Esophagus squamous epithelium (tissue), 5 donors: ENCODE measurements around the gene NOL7. TPM values are rescaled to one million over a fixed set of nuclear protein-coding genes. Genes with fewer than 3 reads are reported as not detected.

Source experiments
- DNase-seq: peaks from one replicate; lab custom pipeline; 2025; lab: John Stamatoyannopoulos, UW
- H3K27ac ChIP-seq, 4 donors: fragments of 200-600 bp; sonication (generic); one replicate each; pipeline ENCODE4 v1.5.1; 2016 to 2019; ENCODE audit warnings: mild to moderate bottlenecking in 1 of 4
- H3K27me3 ChIP-seq, 4 donors: fragments of 200-600 bp; sonication (generic); 1 replicate in 3 of 4; 2 replicates in 1 of 4; pipeline versions ENCODE4 v1.5.1 to v1.6.0; 2017 to 2021; ENCODE audit warnings: antibody characterized with exemption in 1 of 4
- H3K36me3 ChIP-seq, 3 donors: fragments of 200-600 bp; sonication (generic); one replicate each; pipeline ENCODE4 v1.5.1; 2016 to 2019
- H3K4me1 ChIP-seq, 3 donors: fragments of 200-600 bp; sonication (generic); one replicate each; pipeline ENCODE4 v1.5.1; 2017 to 2019
- H3K4me3 ChIP-seq, 4 donors: fragments of 200-600 bp; sonication (generic); 1 replicate in 3 of 4; 2 replicates in 1 of 4; pipeline ENCODE4 v1.5.1; 2016 to 2019; ENCODE audit warnings: mild to moderate bottlenecking in 2 of 4, moderate library complexity in 1 of 4
- H3K9me3 ChIP-seq, 3 donors: fragments of 200-600 bp; sonication (generic); one replicate each; pipeline ENCODE4 v1.5.1; 2016 to 2019
- POLR2A ChIP-seq, 4 donors: fragments of 450-650 bp; IDR thresholded peaks; one replicate each; pipeline ENCODE4 v1.6.1; 2017; ENCODE audit warnings: antibody characterized with exemption in 4 of 4, mild to moderate bottlenecking in 4 of 4, moderate library complexity in 3 of 4
- WGBS, 2 donors: methylation state at CpG; one replicate each; pipeline ENCODE4 v1.1.5; 2018; 5-methylcytosine and 5-hydroxymethylcytosine counted together
- intact Hi-C: fragments of 100-400 bp; cut with DNase I; formaldehyde crosslinking; loops from one replicate; pipeline ENCODE4 v1.15.0; 2022
- total RNA-seq, 4 donors: library from RNA; depleted of rRNA; stranded (reverse); fragments of >200 nt; gene quantifications; one replicate each; pipeline ENCODE4 v1.1.0, GENCODE V29; 2016
- TF ChIP-seq, protein P1 (sequence below), 6 experiments: fragments of 450-650 bp in 4 of 6; fragments of 200-600 bp in 2 of 6; sonication (generic) in 2 of 6; IDR thresholded peaks; one replicate each; pipeline ENCODE4 v1.5.1; 2016 to 2019; ENCODE audit warnings: antibody characterized with exemption in 6 of 6, mild to moderate bottlenecking in 4 of 6, moderate library complexity in 4 of 6
- donor health status: DM: yes; HTN: yes; CAD: no.

The NOL7 gene
- total RNA-seq, 4 donors from 2014 or later, result 75.8 to 106 (median 92.4) TPM

DNA sequence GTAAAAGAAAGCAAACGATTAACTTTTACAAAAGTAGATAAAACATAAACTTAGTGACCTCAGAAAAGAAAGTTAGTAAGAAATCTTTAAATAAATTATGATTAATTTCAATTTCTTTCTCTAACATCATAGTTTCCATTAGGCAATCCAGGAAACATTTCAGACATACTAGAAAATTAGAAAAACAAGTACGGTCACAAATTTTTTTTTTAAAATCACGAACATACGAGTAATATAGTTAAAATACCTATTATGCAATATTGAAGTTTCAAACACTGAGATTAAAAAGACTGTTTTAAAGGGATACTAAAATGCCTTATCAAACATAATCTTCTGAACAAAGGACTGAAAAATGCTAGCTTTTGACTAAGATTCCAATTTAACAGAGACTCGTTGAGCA, 26.2 kb downstream of the NOL7 start:
- H3K27me3 ChIP-seq, result no peaks in the 10 kb centered on the region
- TF ChIP-seq POLR2A (IDR thresholded peaks at IDR 0.05), result no peak
- TF ChIP-seq, protein P1, sequence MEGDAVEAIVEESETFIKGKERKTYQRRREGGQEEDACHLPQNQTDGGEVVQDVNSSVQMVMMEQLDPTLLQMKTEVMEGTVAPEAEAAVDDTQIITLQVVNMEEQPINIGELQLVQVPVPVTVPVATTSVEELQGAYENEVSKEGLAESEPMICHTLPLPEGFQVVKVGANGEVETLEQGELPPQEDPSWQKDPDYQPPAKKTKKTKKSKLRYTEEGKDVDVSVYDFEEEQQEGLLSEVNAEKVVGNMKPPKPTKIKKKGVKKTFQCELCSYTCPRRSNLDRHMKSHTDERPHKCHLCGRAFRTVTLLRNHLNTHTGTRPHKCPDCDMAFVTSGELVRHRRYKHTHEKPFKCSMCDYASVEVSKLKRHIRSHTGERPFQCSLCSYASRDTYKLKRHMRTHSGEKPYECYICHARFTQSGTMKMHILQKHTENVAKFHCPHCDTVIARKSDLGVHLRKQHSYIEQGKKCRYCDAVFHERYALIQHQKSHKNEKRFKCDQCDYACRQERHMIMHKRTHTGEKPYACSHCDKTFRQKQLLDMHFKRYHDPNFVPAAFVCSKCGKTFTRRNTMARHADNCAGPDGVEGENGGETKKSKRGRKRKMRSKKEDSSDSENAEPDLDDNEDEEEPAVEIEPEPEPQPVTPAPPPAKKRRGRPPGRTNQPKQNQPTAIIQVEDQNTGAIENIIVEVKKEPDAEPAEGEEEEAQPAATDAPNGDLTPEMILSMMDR (IDR thresholded peaks at IDR 0.05), result no peak
- H3K36me3 ChIP-seq, result peaks cover 0 to 94% (median 15%) of the 10 kb centered on the region in 3 donors
- intact Hi-C loops, result no loop called here
- DNase-seq, result no peak
- 49 to 55% methylated on average over 5 of the region's 5 CpGs for WGBS, 2 donors
- no peaks in the 10 kb centered on the region for H3K9me3 ChIP-seq
- no peak overlapping the region for H3K4me3 ChIP-seq
- H3K27ac ChIP-seq, result no peak overlapping the region
- no peaks in the 10 kb centered on the region for H3K4me1 ChIP-seq

DNA sequence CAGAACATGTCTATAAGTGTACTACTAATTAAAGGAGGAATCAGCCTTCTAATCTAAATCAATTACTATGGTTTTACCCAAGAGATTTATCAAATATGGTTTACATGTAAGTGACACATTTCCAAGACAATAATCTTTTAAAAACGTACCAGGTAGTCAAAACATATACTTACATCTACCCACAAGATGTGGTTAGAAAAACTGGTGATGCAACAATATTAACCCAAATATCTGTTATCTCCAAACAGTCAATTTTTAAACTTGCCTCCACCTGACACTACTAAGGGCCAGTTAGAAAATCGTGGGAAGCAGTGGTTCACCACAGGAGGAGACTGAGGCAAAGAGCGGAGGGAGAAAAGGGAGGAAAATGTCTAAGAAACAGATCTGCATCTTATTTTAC, 28.0 kb downstream of the NOL7 start:
- H3K27ac ChIP-seq, result no peak overlapping the region
- no peaks in the 10 kb centered on the region for H3K4me1 ChIP-seq
- H3K27me3 ChIP-seq, result no peaks in the 10 kb centered on the region
- H3K36me3 ChIP-seq, result peaks cover 0 to 84% (median 9%) of the 10 kb centered on the region in 3 donors
- TF ChIP-seq, protein P1 (IDR thresholded peaks at IDR 0.05), result no peak
- no peak for TF ChIP-seq POLR2A (IDR thresholded peaks at IDR 0.05)
- intact Hi-C loops, result no loop called here
- 82 to 85% methylated on average over 3 of the region's 3 CpGs for WGBS, 2 donors
- no peak overlapping the region for H3K4me3 ChIP-seq
- no peaks in the 10 kb centered on the region for H3K9me3 ChIP-seq
- no peak for DNase-seq

DNA sequence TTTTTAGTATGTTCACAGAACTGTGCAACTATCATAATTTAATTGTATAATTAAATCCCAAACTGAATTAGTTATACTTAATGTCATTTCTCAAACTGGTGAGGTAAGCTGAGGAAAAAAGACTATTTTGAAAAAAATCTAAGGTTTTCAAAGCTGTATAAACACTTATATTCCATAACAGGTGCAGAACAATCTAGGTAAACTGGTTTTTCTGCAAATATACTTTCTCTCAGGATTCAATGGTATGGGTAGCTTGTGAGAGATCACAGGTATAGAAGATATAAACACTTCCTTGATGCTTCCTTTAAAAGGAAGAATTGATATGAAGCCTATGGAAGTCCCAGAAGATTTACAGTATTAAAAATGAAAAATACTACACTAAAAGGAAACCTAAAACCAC, 33.7 kb downstream of the NOL7 start:
- DNase-seq, result no peak
- no peak overlapping the region for H3K4me3 ChIP-seq
- H3K27ac ChIP-seq, result no peak overlapping the region
- H3K4me1 ChIP-seq, result no peaks in the 10 kb centered on the region
- H3K36me3 ChIP-seq, result peaks cover 0 to 60% (median 0%) of the 10 kb centered on the region in 3 donors
- TF ChIP-seq, protein P1 (IDR thresholded peaks at IDR 0.05), result no peak
- no peak for TF ChIP-seq POLR2A (IDR thresholded peaks at IDR 0.05)
- H3K9me3 ChIP-seq, result no peaks in the 10 kb centered on the region
- intact Hi-C loops, result no loop called here
- no peaks in the 10 kb centered on the region for H3K27me3 ChIP-seq

DNA sequence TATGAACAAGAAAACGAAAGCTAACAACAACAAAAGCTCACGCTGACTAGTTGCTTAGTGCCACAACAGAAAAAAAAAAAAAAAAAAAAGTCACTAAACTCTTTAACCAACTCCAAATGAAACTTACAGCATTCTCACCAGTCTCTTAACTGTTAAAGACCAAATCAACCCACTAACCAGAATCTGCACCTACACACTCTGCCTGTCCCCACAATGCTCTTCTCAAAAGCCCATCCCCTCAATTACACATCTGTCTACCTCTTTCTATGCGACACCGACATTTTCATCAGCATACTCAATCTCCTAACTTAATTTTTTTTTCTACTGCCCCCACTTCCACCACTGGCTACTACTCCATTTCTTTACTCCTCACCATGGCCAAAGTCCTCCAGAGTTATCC, 34.3 kb downstream of the NOL7 start:
- no peaks in the 10 kb centered on the region for H3K27me3 ChIP-seq
- H3K36me3 ChIP-seq, result peaks cover 0 to 59% (median 0%) of the 10 kb centered on the region in 3 donors
- no peak for DNase-seq
- H3K4me1 ChIP-seq, result no peaks in the 10 kb centered on the region
- H3K9me3 ChIP-seq, result no peaks in the 10 kb centered on the region
- intact Hi-C loops, result no loop called here
- TF ChIP-seq, protein P1 (IDR thresholded peaks at IDR 0.05), result no peak
- no peak for TF ChIP-seq POLR2A (IDR thresholded peaks at IDR 0.05)
- H3K27ac ChIP-seq, result no peak overlapping the region
- 85 to 98% methylated on average over 4 of the region's 4 CpGs for WGBS, 2 donors
- H3K4me3 ChIP-seq, result no peak overlapping the region

DNA sequence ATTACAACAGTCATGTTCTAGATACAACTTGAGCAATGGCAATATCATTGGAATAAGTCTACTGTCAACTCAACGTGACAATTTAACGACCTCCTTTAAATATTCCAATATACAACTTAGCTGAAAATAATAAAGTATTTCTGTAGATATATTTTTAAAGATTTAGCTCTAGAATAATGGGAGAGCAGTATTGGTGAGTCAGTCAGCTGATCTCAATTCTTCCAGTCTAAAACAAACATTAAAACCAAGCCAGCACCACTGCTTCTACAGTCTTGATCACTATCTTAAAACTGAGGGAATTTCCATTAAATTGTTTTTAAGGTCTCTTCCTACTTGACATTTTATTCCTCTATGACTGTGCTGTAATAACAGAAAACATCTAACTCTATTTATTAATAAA, 38.2 kb downstream of the NOL7 start:
- H3K4me1 ChIP-seq, result peaks cover 0 to 4% (median 0%) of the 10 kb centered on the region in 3 donors
- 88 to 90% methylated on average over 2 of the region's 2 CpGs for WGBS, 2 donors
- H3K36me3 ChIP-seq, result peaks cover 0 to 59% (median 0%) of the 10 kb centered on the region in 3 donors
- H3K27me3 ChIP-seq, result no peaks in the 10 kb centered on the region
- intact Hi-C loops, result no loop called here
- TF ChIP-seq, protein P1 (IDR thresholded peaks at IDR 0.05), result no peak
- no peak for TF ChIP-seq POLR2A (IDR thresholded peaks at IDR 0.05)
- H3K4me3 ChIP-seq, result no peak overlapping the region
- no peaks in the 10 kb centered on the region for H3K9me3 ChIP-seq
- H3K27ac ChIP-seq, result no peak overlapping the region
- DNase-seq, result no peak
